Erythroblast (primary cell): Measurements from ENCODE around the gene LIN7B.

Experiments
- GATA1 ChIP-seq: IDR thresholded peaks from 2 replicates; pipeline ENCODE4 v1.6.1; 2011; ENCODE audit warnings: low read depth, mild to moderate bottlenecking, control low read depth, low read length, moderate library complexity
- POLR2A ChIP-seq: IDR thresholded peaks from 2 replicates; pipeline ENCODE4 v1.6.1; 2011; ENCODE audit warnings: mild to moderate bottlenecking, low read length

GRCh38 chr19:49097453-49098288 lies 16.5 kb upstream of the LIN7B start:
- TF ChIP-seq POLR2A: no peak
- no peak for TF ChIP-seq GATA1
